ENCODE measurements around the gene CA10. TPM values are rescaled to one million over a fixed set of nuclear protein-coding genes. Genes with fewer than 3 reads are reported as not detected.

The CA10 gene
- total and polyA plus RNA-seq, 2 donors (not counting 3 experiments of a cell fraction or from before 2014, with no cell fraction given): not detected

DNA sequence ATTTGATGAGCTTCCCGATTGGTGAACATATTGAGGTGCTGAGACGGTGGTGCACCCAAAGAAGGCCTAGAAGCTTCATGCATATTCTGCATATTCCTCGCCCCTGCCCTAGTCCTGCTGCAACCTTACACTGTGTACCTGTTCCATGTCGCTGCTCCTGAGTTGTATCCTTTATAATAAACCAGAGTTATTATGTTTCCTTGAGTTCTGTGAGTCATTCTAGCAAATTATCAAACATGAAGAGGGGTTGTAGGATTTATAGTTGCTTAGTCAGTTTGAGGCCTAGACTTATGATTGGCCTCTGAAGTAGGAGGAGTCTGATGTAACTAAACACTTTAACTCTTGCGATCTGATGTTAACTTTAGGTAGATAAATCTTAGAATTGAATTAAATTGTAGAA lies 436.8 kb downstream of the CA10 start:
- Histone ChIP-seq H3K9me1 (replicated peaks; ENCODE audit: control insufficient read depth, extremely low read depth, insufficient read depth, low read length) (no peaks in the 10 kb centered on the region), H3K27ac (ENCODE audit: insufficient read depth, low read depth, low read length) (no peak overlapping the region), H3K36me3 (ENCODE audit: control insufficient read depth in 2 of 2, extremely low read depth in 1 of 2, insufficient read depth in 2 of 2, low read length in 2 of 2) (no peaks in the 10 kb centered on the region), H3K27me3 (ENCODE audit: control insufficient read depth in 2 of 2, insufficient read depth in 2 of 2, low read length in 2 of 2) (no peaks in the 10 kb centered on the region), H4K20me1 (replicated peaks; ENCODE audit: control insufficient read depth, extremely low read depth, insufficient read depth, low read length) (no peaks in the 10 kb centered on the region), H3K9me3 (replicated peaks; ENCODE audit: control insufficient read depth, insufficient read depth, low read length) (no peaks in the 10 kb centered on the region), H3K4me3 (replicated peaks in 1 of 3; ENCODE audit: insufficient read depth in 1 of 3, low read depth in 1 of 3, low read length in 3 of 3) (no peak overlapping the region), H3K9ac (replicated peaks; ENCODE audit: extremely low read depth, insufficient read depth, low read length) (no peak overlapping the region), H3K4me1 (ENCODE audit: control insufficient read depth, extremely low read depth, insufficient read depth, low read length) (no peaks in the 10 kb centered on the region), H2AFZ (ENCODE audit: low read depth, low read length) (no peak overlapping the region), H3K4me2 (ENCODE audit: insufficient read depth, low read length) (no peak overlapping the region), H3K79me2 (ENCODE audit: control insufficient read depth, insufficient read depth, low read length) (no peaks in the 10 kb centered on the region)
- ChIA-PET CTCF (no interaction called here), POLR2A (no interaction called here)
- no TSS peak for BruUV-seq (replicated peaks)
- dilution Hi-C loops (cut with MboI; ENCODE audit: extremely low pct_ligation_motif_present, low sequenced_read_pairs): no loop called here
- TF ChIP-seq MYC (IDR thresholded peaks at IDR 0.05; ENCODE audit: low read depth, low read length): no peak
- TF ChIP-seq POLR2AphosphoS5 (IDR thresholded peaks at IDR 0.05; ENCODE audit: insufficient read depth, low read depth, low read length): no peak
- no peak for TF ChIP-seq JUN (IDR thresholded peaks at IDR 0.05; ENCODE audit: borderline replicate concordance, insufficient read depth, insufficient read length, low read depth)
- TF ChIP-seq, protein P1, sequence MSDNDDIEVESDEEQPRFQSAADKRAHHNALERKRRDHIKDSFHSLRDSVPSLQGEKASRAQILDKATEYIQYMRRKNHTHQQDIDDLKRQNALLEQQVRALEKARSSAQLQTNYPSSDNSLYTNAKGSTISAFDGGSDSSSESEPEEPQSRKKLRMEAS (IDR thresholded peaks at IDR 0.05; ENCODE audit: insufficient read depth, insufficient read length): no peak
- TF ChIP-seq POLR2A (IDR thresholded peaks at IDR 0.05; ENCODE audit: low read depth, low read length): no peak
- TF ChIP-seq, protein P2, sequence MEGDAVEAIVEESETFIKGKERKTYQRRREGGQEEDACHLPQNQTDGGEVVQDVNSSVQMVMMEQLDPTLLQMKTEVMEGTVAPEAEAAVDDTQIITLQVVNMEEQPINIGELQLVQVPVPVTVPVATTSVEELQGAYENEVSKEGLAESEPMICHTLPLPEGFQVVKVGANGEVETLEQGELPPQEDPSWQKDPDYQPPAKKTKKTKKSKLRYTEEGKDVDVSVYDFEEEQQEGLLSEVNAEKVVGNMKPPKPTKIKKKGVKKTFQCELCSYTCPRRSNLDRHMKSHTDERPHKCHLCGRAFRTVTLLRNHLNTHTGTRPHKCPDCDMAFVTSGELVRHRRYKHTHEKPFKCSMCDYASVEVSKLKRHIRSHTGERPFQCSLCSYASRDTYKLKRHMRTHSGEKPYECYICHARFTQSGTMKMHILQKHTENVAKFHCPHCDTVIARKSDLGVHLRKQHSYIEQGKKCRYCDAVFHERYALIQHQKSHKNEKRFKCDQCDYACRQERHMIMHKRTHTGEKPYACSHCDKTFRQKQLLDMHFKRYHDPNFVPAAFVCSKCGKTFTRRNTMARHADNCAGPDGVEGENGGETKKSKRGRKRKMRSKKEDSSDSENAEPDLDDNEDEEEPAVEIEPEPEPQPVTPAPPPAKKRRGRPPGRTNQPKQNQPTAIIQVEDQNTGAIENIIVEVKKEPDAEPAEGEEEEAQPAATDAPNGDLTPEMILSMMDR (IDR thresholded peaks at IDR 0.05; ENCODE audit: extremely low read depth in 1 of 2, insufficient read depth in 1 of 2, low read depth in 1 of 2, low read length in 2 of 2): no peak
- TF ChIP-seq GATA2 (IDR thresholded peaks at IDR 0.05; ENCODE audit: insufficient read depth, insufficient read length, low read depth, low read length): no peak
- no peak for TF ChIP-seq EZH2 (IDR thresholded peaks at IDR 0.05; ENCODE audit: borderline replicate concordance, low read depth, low read length, severe bottlenecking)
- TF ChIP-seq FOS (IDR thresholded peaks at IDR 0.05; ENCODE audit: borderline replicate concordance, insufficient read depth, low read length): no peak
- no peak for FAIRE-seq
- intact Hi-C loops (cut with micrococcal nuclease): no loop called here
- DNase-seq (ENCODE audit: low read depth, low spot score): no peak
